Liver (tissue), 3 donors: ENCODE results near the gene SIDT2.

ENCODE experiments used
- CTCF ChIP-seq: fragments of 150-350 bp; IDR thresholded peaks from 2 replicates; pipeline ENCODE4 v1.5.1; 2017; ENCODE audit warnings: improper control_type of control experiment, low read depth, low read length; ENCODE audit not compliant: missing input control
- EGR1 ChIP-seq, 2 donors: IDR thresholded peaks; 2 replicates each; pipeline ENCODE4 v1.6.1; 2016 to 2018; ENCODE audit warnings: antibody characterized with exemption in 2 of 2, low read depth in 2 of 2
- GABPA ChIP-seq, 2 donors: IDR thresholded peaks in 1 of 2; conservative IDR thresholded peaks in 1 of 2; 2 replicates each; pipeline ENCODE4 v1.6.1; 2016; ENCODE audit warnings: antibody characterized with exemption in 2 of 2, mild to moderate bottlenecking in 1 of 2, moderate library complexity in 1 of 2
- MAX ChIP-seq: IDR thresholded peaks from 2 replicates; pipeline ENCODE4 v1.6.1; 2016; ENCODE audit warnings: antibody characterized with exemption
- RAD21 ChIP-seq, 2 donors: IDR thresholded peaks; 2 replicates each; pipeline ENCODE4 v1.6.1; 2016; ENCODE audit warnings: antibody characterized with exemption in 2 of 2, mild to moderate bottlenecking in 2 of 2
- RXRA ChIP-seq, 2 donors: IDR thresholded peaks; 2 replicates each; pipeline ENCODE4 v1.6.1; 2017 to 2018; ENCODE audit warnings: antibody characterized with exemption in 2 of 2, mild to moderate bottlenecking in 1 of 2
- YY1 ChIP-seq: IDR thresholded peaks from 2 replicates; pipeline ENCODE4 v1.6.1; 2016; ENCODE audit warnings: antibody characterized with exemption, mild to moderate bottlenecking
- donor health status: healthy.
- donor health status: healthy.

- TF ChIP-seq CTCF = no peak
- peak in 1 of 2 donors; percentile 2 for TF ChIP-seq RAD21 (IDR thresholded peaks at IDR 0.05)
- TF ChIP-seq GABPA (IDR thresholded peaks at IDR 0.05 in 1 of 2, conservative IDR thresholded peaks at IDR 0.05 in 1 of 2) = peak; percentile 88 to 95
- TF ChIP-seq YY1 = peak; percentile 75
- no peak for TF ChIP-seq RXRA (IDR thresholded peaks at IDR 0.05)
- TF ChIP-seq EGR1 (IDR thresholded peaks at IDR 0.05; ENCODE audit: low read depth in 2 of 2) = no peak
- TF ChIP-seq MAX = peak; percentile 71
Observed at GRCh38 chr11:117143871-117144476, 34.6 kb upstream of the SIDT2 start, which contains the start of gene PAFAH1B2.
